Lower lobe of right lung (tissue), 2 donors: ENCODE measurements around the gene KRTAP10-3. TPM values are rescaled to one million over a fixed set of nuclear protein-coding genes. Genes with fewer than 3 reads are reported as not detected.

Source experiments
- ATAC-seq, 2 donors: fragments of 200-7000 bp; cut with Tn5 transposase; one replicate each; pipeline ENCODE4 v1.9.1; 2020 to 2022; ENCODE audit warnings: mild to moderate bottlenecking in 2 of 2, moderate library complexity in 2 of 2
- DNase-seq: peaks from one replicate; pipeline ENCODE4 v3.0.0-alpha.2; 2020
- H3K27ac ChIP-seq: fragments of 200-600 bp; one replicate; pipeline ENCODE4 v1.8.0; 2022
- H3K27me3 ChIP-seq: fragments of 200-600 bp; one replicate; pipeline ENCODE4 v1.8.0; 2022; ENCODE audit warnings: low read depth
- H3K36me3 ChIP-seq: fragments of 200-600 bp; one replicate; pipeline ENCODE4 v1.8.0; 2022; ENCODE audit warnings: mild to moderate bottlenecking
- H3K4me1 ChIP-seq: fragments of 200-600 bp; one replicate; pipeline ENCODE4 v1.8.0; 2022
- H3K4me3 ChIP-seq: fragments of 200-600 bp; one replicate; pipeline ENCODE4 v1.8.0; 2022; ENCODE audit warnings: mild to moderate bottlenecking
- H3K9me3 ChIP-seq: fragments of 200-600 bp; one replicate; pipeline ENCODE4 v1.8.0; 2022
- intact Hi-C: fragments of 100-400 bp; cut with DNase I; formaldehyde crosslinking; loops from one replicate; pipeline ENCODE4 v1.11.0; 2022
- total RNA-seq: library from RNA; stranded (reverse); fragmentation: NEBNext Ultra II Directional; extraction: Animal tissue kit (Norgen Biotek cat#: 25700); gene quantifications from one replicate; pipeline ENCODE4 v1.2.1, GENCODE V29; 2021
- TF ChIP-seq, protein P1 (sequence below): fragments of 200-600 bp; IDR thresholded peaks from one replicate; pipeline ENCODE4 v1.8.0; 2022; ENCODE audit warnings: antibody characterized with exemption, mild to moderate bottlenecking
- donor health status: DM: no; HTN: yes; CAD: no; lungs with severe emphysema.

KRTAP10-3 gene
- total RNA-seq, 1 donor from 2014 or later = not detected

- Histone ChIP-seq H3K4me3 (no peak overlapping the region), H3K9me3 (no peaks in the 10 kb centered on the region), H3K27me3 (peaks cover 10% of the 10 kb centered on the region), H3K4me1 (no peaks in the 10 kb centered on the region), H3K36me3 (no peaks in the 10 kb centered on the region), H3K27ac (no peak overlapping the region)
- DNase-seq (peak; percentile 39), ATAC-seq (no peak)
- intact Hi-C loops = no loop called here
- TF ChIP-seq, protein P1, sequence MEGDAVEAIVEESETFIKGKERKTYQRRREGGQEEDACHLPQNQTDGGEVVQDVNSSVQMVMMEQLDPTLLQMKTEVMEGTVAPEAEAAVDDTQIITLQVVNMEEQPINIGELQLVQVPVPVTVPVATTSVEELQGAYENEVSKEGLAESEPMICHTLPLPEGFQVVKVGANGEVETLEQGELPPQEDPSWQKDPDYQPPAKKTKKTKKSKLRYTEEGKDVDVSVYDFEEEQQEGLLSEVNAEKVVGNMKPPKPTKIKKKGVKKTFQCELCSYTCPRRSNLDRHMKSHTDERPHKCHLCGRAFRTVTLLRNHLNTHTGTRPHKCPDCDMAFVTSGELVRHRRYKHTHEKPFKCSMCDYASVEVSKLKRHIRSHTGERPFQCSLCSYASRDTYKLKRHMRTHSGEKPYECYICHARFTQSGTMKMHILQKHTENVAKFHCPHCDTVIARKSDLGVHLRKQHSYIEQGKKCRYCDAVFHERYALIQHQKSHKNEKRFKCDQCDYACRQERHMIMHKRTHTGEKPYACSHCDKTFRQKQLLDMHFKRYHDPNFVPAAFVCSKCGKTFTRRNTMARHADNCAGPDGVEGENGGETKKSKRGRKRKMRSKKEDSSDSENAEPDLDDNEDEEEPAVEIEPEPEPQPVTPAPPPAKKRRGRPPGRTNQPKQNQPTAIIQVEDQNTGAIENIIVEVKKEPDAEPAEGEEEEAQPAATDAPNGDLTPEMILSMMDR = no peak
These were observed 885 bp downstream of the KRTAP10-3 start for GRCh38 chr21:44557491-44558328.

DNA sequence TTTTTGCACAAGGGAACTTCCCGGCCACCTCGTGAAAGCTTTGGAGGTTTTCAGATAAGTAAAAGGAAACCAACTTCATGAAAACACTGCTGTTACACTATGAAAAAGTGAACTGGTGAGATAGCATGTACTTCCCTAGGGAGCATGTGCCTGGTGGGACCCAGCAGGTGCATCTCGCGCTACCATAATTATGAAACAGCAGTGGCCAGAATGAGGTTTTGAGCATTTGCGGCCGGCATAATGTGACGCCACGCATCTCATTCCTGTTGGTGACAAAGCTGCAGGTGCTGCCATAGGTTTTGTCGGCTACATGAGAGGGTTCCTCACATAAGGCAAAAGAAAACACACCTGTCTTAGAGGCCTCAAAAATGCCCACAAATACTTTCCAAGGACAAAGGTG lies 1.7 kb downstream of the KRTAP10-3 start:
- Histone ChIP-seq H3K27ac (no peak overlapping the region), H3K27me3 (peaks cover 10% of the 10 kb centered on the region), H3K4me3 (no peak overlapping the region), H3K9me3 (no peaks in the 10 kb centered on the region), H3K36me3 (no peaks in the 10 kb centered on the region), H3K4me1 (no peaks in the 10 kb centered on the region)
- intact Hi-C loops = no loop called here
- TF ChIP-seq, protein P1 = no peak
- DNase-seq (no peak), ATAC-seq (no peak)

DNA sequence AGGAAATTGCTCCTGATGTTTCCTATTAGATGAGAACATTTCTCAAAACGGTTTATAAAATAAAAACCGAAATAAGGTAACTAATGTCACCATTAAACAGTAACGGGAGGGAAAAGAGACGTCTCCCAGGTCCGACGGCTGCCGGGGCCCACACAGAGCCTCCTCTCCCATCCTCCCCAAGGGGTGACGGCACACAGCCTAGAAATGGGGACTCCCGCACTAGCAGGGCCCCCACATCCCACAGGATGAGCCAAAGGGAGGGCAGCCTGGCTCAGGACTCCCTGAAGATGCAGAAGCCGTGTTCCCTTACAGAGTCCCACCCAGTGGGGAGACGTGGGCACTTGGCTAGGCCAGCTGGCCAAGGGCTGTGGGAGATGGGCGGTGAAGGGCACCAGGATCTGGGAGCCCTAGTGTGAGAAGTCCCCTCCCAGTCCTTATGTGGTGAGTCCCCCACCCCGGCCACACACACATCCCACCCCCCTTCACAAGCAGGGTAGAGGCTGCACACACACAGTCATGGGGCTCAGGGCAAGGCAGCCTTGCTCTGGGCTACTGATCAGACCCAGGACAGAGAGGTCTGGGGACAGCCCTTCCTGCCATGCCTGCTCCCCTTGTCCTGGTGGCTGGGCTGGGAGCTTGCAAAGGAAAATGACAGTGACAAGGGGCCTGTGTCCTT lies 3.3 kb downstream of the KRTAP10-3 start:
- Histone ChIP-seq H3K27me3 (peaks cover 10% of the 10 kb centered on the region), H3K36me3 (no peaks in the 10 kb centered on the region)
- DNase-seq = peak; percentile 14

DNA sequence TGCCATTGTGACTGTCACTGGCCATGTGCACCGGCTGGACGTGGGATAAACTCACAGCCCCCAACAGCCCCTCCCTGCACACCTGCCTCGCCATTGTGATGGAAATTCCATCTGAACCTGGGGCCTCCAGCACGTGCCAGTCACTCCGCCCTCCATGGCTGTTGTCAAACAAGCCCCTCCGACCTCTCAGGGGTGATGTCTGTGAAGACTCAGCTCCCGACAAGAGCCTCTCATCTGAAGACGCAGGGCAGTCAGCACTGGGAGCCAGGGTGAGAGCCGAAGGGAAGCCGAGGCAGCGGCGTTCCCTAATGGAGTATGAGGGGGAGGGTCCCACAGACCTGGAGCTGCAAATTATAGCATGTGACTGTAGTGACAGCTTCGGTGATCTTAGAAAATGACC lies 5.9 kb downstream of the KRTAP10-3 start:
- peaks cover 3% of the 10 kb centered on the region for H3K27me3 ChIP-seq
- intact Hi-C loops = no loop called here
- no peaks in the 10 kb centered on the region for H3K9me3 ChIP-seq
- H3K27ac ChIP-seq = no peak overlapping the region
- no peaks in the 10 kb centered on the region for H3K4me1 ChIP-seq
- no peak overlapping the region for H3K4me3 ChIP-seq
- TF ChIP-seq, protein P1 = no peak
- no peaks in the 10 kb centered on the region for H3K36me3 ChIP-seq
- ATAC-seq (no peak), DNase-seq (peak; percentile 28)

More for the DNA sequence above, 3.3 kb downstream of the KRTAP10-3 start:
- intact Hi-C loops = no loop called here
- Histone ChIP-seq H3K27ac (no peak overlapping the region), H3K4me3 (no peak overlapping the region), H3K9me3 (no peaks in the 10 kb centered on the region), H3K4me1 (no peaks in the 10 kb centered on the region)
- peak in 1 of 2 donors; percentile 21 for ATAC-seq
- TF ChIP-seq, protein P1 = no peak

- DNase-seq (no peak), ATAC-seq (no peak)
- Histone ChIP-seq H3K4me1 (no peaks in the 10 kb centered on the region), H3K27ac (no peak overlapping the region), H3K4me3 (no peak overlapping the region), H3K9me3 (no peaks in the 10 kb centered on the region), H3K27me3 (no peaks in the 10 kb centered on the region), H3K36me3 (no peaks in the 10 kb centered on the region)
- intact Hi-C loops = no loop called here
- TF ChIP-seq, protein P1 = no peak
These were observed 6.5 kb downstream of the KRTAP10-3 start for GRCh38 chr21:44552136-44552535.
